HG02763 (cell line): ENCODE measurements around the gene SCN8A.
"Not testable (repeated sequence)": the region's sequence is repeated elsewhere in the genome, so short reads cannot be mapped to it uniquely, and the experiment has no call there.

Source experiments
- ATAC-seq: cut with Tn5 transposase; IDR thresholded peaks from one replicate; pipeline ENCODE4 v1.9.1; 2021; ENCODE audit warnings: mild to moderate bottlenecking, moderate library complexity; ENCODE audit not compliant: unreplicated experiment

Gene SCN8A

GRCh38 chr12:51591016-51591901, at the start of gene SCN8A:
SCN8A (plus strand) TSS chr12:51591233; CDS start chr12:51662818, 71,585 bp downstream.
- peak; percentile 18 for ATAC-seq

- ATAC-seq = no peak
These were observed 44.9 kb upstream of the SCN8A start for GRCh38 chr12:51546097-51546496.

GRCh38 chr12:51547606-51548005, 43.4 kb upstream of the SCN8A start:
- ATAC-seq = no peak

- no peak for ATAC-seq
These were observed 42.8 kb upstream of the SCN8A start for GRCh38 chr12:51548241-51548640.

GRCh38 chr12:51549637-51550036, 41.4 kb upstream of the SCN8A start:
- no peak for ATAC-seq

GRCh38 chr12:51568271-51569032, 22.6 kb upstream of the SCN8A start:
- ATAC-seq = not testable (repeated sequence)

GRCh38 chr12:51579321-51579850, 11.6 kb upstream of the SCN8A start:
- no peak for ATAC-seq

- no peak for ATAC-seq
These were observed 2.0 kb upstream of the SCN8A start for GRCh38 chr12:51589060-51589459.

GRCh38 chr12:51589557-51590176, 1.4 kb upstream of the SCN8A start:
- ATAC-seq = no peak

- peak; percentile 79 for ATAC-seq
These were observed 552 bp upstream of the SCN8A start for GRCh38 chr12:51590347-51591015.

- ATAC-seq = no peak
These were observed 1.1 kb downstream of the SCN8A start for GRCh38 chr12:51592034-51592705.

GRCh38 chr12:51593021-51593420, 2.0 kb downstream of the SCN8A start:
- ATAC-seq = no peak

- ATAC-seq = no peak
These were observed 2.5 kb downstream of the SCN8A start for GRCh38 chr12:51593539-51593938.

GRCh38 chr12:51598156-51598555, 7.1 kb downstream of the SCN8A start:
- ATAC-seq = no peak

- ATAC-seq = no peak
These were observed 9.7 kb downstream of the SCN8A start for GRCh38 chr12:51600721-51601120.

- no peak for ATAC-seq
These were observed 10.2 kb downstream of the SCN8A start for GRCh38 chr12:51601241-51601640.

GRCh38 chr12:51605896-51606295, 14.9 kb downstream of the SCN8A start:
- ATAC-seq = not testable (repeated sequence)

- not testable (repeated sequence) for ATAC-seq
These were observed 16.2 kb downstream of the SCN8A start for GRCh38 chr12:51607197-51607596.

GRCh38 chr12:51620448-51620847, 29.4 kb downstream of the SCN8A start:
- ATAC-seq = no peak
